Esophagus muscularis mucosa (tissue), 4 donors: ENCODE measurements around the gene ZIC2. TPM values are rescaled to one million over a fixed set of nuclear protein-coding genes. Genes with fewer than 3 reads are reported as not detected.

Experiments
- DNase-seq: peaks from one replicate; pipeline ENCODE4 v3.0.0-alpha.2; 2017; ENCODE audit errors: extremely low spot score
- H3K27ac ChIP-seq, 4 donors: fragments of 200-600 bp; sonication (generic); replicated peaks in 1 of 4; 1 replicate in 3 of 4; 2 replicates in 1 of 4; pipeline ENCODE4 v1.5.1; 2016 to 2019; ENCODE audit warnings: mild to moderate bottlenecking in 1 of 4
- H3K27me3 ChIP-seq, 4 donors: fragments of 200-600 bp; sonication (generic); one replicate each; pipeline versions ENCODE4 v1.5.1 to v1.6.0; 2016 to 2019
- H3K36me3 ChIP-seq, 4 donors: fragments of 200-600 bp; sonication (generic); one replicate each; pipeline ENCODE4 v1.5.1; 2016 to 2019
- H3K4me1 ChIP-seq, 4 donors: fragments of 200-600 bp; sonication (generic); one replicate each; pipeline ENCODE4 v1.5.1; 2016 to 2019
- H3K4me3 ChIP-seq, 4 donors: fragments of 200-600 bp; sonication (generic); 1 replicate in 2 of 4; 2 replicates in 2 of 4; pipeline ENCODE4 v1.5.1; 2016 to 2019; ENCODE audit warnings: mild to moderate bottlenecking in 4 of 4, moderate library complexity in 1 of 4
- H3K9me3 ChIP-seq, 4 donors: fragments of 200-600 bp; sonication (generic); 1 replicate in 3 of 4; 2 replicates in 1 of 4; pipeline ENCODE4 v1.5.1; 2016 to 2019
- CTCF ChIP-seq, 3 experiments: fragments of 200-600 bp in 2 of 3; fragments of 450-650 bp in 1 of 3; sonication (generic) in 2 of 3; IDR thresholded peaks; one replicate each; pipeline ENCODE4 v1.5.1; 2017 to 2019; ENCODE audit warnings: antibody characterized with exemption in 3 of 3, mild to moderate bottlenecking in 2 of 3, moderate library complexity in 1 of 3
- EP300 ChIP-seq: sonication (generic); formaldehyde crosslinking; IDR thresholded peaks from one replicate; pipeline ENCODE4 v1.6.1; 2017; ENCODE audit warnings: antibody characterized with exemption
- POLR2A ChIP-seq: fragments of 450-650 bp; IDR thresholded peaks from one replicate; pipeline ENCODE4 v1.6.1; 2017; ENCODE audit warnings: antibody characterized with exemption, moderate library complexity, mild to moderate bottlenecking, low read depth
- POLR2AphosphoS5 ChIP-seq, 2 donors: sonication (generic); formaldehyde crosslinking; IDR thresholded peaks; one replicate each; pipeline ENCODE4 v1.6.1; 2017; ENCODE audit warnings: antibody characterized with exemption in 2 of 2
- WGBS: methylation state at CpG from one replicate; pipeline ENCODE4 v1.1.5; 2018; 5-methylcytosine and 5-hydroxymethylcytosine counted together
- intact Hi-C: fragments of 100-400 bp; cut with DNase I; formaldehyde crosslinking; loops from one replicate; pipeline ENCODE4 v1.15.1; 2023
- total RNA-seq, 4 donors: library from RNA; depleted of rRNA; stranded (reverse); fragments of >200 nt; gene quantifications; one replicate each; pipeline versions ENCODE4 v1.1.0 to v1.2.1, GENCODE V29; 2016

Gene ZIC2
- total RNA-seq, 4 donors from 2014 or later, result not detected

- no peak for DNase-seq
- Histone ChIP-seq H3K4me1 (peaks cover 33 to 47% (median 39%) of the 10 kb centered on the region in 4 donors), H3K36me3 (no peaks in the 10 kb centered on the region), H3K27ac (no peak overlapping the region), H3K27me3 (peaks cover 30 to 100% (median 88%) of the 10 kb centered on the region in 4 donors), H3K9me3 (no peaks in the 10 kb centered on the region), H3K4me3 (no peak overlapping the region)
- no peak for TF ChIP-seq EP300
- TF ChIP-seq POLR2AphosphoS5 (IDR thresholded peaks at IDR 0.05), result no peak
- TF ChIP-seq CTCF (IDR thresholded peaks at IDR 0.05), result no peak
- no peak for TF ChIP-seq POLR2A
- 11% methylated on average over 18 of the region's 18 CpGs for WGBS
- intact Hi-C loops, result loop anchor here (10.0 kb wide), 1 partner anchor 317 kb away; no protein-coding TSS in a partner anchor
Measured at GRCh38 chr13:99972190-99972731, 9.3 kb upstream of the ZIC2 start.

DNA sequence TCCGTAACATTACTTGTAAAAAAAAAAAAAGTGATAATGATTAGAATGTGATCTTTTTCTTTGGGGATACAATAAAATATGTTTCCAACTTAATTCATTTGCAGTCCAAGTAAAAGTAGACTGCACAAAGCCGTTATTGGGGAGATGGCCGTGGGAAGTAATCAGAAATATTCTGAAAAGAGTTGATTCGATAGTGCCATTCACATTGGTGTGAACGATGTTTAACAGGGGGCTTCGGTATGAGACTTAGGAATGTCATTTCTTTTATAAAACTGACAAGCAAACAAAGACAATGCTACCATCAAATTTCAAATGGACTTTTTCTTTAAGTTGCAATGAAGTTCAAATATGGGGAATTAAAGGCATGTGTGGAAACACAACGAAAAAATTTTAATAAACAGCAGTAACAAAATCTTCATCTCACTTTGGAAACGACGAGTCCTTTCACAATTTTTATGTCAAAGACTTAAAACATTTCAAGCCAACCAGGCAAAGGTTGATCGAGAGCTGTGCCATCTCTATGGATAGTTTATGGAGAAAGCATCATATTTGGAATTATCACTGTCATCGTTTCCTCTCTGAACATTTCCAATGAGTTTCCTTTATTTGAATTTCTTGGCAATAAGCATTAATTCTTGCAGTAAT, 8.3 kb upstream of the ZIC2 start:
- TF ChIP-seq CTCF (IDR thresholded peaks at IDR 0.05) (no peak), POLR2A (no peak), EP300 (no peak), POLR2AphosphoS5 (IDR thresholded peaks at IDR 0.05) (no peak)
- Histone ChIP-seq H3K4me1 (peaks cover 28 to 43% (median 36%) of the 10 kb centered on the region in 4 donors), H3K4me3 (no peak overlapping the region), H3K36me3 (no peaks in the 10 kb centered on the region), H3K9me3 (no peaks in the 10 kb centered on the region), H3K27me3 (peaks cover 26 to 100% (median 88%) of the 10 kb centered on the region in 4 donors), H3K27ac (no peak overlapping the region)
- intact Hi-C loops, result loop anchor here (10.0 kb wide), 1 partner anchor 318 kb away; no protein-coding TSS in a partner anchor
- no peak for DNase-seq
- 13% methylated on average over 11 of the region's 11 CpGs for WGBS

DNA sequence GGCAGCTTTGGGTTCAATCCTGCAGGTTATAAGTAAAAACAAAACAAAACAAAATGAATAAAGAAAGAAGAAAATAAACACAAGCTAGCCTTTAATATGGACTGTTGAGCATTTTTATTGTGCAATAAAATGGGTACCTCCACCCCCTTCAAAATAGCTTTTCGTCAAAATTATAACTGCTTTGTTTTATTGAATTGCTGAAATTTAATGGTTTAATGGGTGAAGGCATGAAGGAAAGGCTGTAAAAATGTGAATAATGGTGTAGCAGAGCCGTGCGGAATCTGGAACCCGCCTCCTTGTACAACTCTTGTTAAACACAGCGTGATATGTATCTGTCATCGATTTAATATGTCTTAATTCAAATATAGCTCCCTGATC, 7.8 kb upstream of the ZIC2 start:
- TF ChIP-seq POLR2A, result no peak
- no peak for TF ChIP-seq EP300
- no peak for TF ChIP-seq POLR2AphosphoS5 (IDR thresholded peaks at IDR 0.05)
- no peak for TF ChIP-seq CTCF (IDR thresholded peaks at IDR 0.05)
- H3K4me1 ChIP-seq, result peaks cover 23 to 43% (median 35%) of the 10 kb centered on the region in 4 donors
- intact Hi-C loops, result loop anchor here (10.0 kb wide), 1 partner anchor 319 kb away; no protein-coding TSS in a partner anchor
- 14% methylated on average over 6 of the region's 6 CpGs for WGBS
- H3K27ac ChIP-seq, result no peak overlapping the region
- H3K27me3 ChIP-seq, result peaks cover 21 to 100% (median 88%) of the 10 kb centered on the region in 4 donors
- H3K36me3 ChIP-seq, result no peaks in the 10 kb centered on the region
- DNase-seq, result no peak
- H3K4me3 ChIP-seq, result no peak overlapping the region
- H3K9me3 ChIP-seq, result no peaks in the 10 kb centered on the region

- WGBS, result 20% methylated on average over 13 of the region's 18 CpGs
- Histone ChIP-seq H3K36me3 (no peaks in the 10 kb centered on the region), H3K4me3 (no peak overlapping the region), H3K9me3 (no peaks in the 10 kb centered on the region), H3K4me1 (peaks cover 23 to 43% (median 35%) of the 10 kb centered on the region in 4 donors), H3K27ac (no peak overlapping the region), H3K27me3 (peaks cover 20 to 100% (median 88%) of the 10 kb centered on the region in 4 donors)
- intact Hi-C loops, result loop anchor here (10.0 kb wide), 1 partner anchor 320 kb away; no protein-coding TSS in a partner anchor
- TF ChIP-seq EP300, result no peak
- no peak for TF ChIP-seq CTCF (IDR thresholded peaks at IDR 0.05)
- TF ChIP-seq POLR2AphosphoS5 (IDR thresholded peaks at IDR 0.05), result no peak
- TF ChIP-seq POLR2A, result no peak
- DNase-seq, result no peak
Measured at GRCh38 chr13:99974296-99974938, 7.2 kb upstream of the ZIC2 start.
